ENCODE measurements around the gene TMEM238L.

DNA sequence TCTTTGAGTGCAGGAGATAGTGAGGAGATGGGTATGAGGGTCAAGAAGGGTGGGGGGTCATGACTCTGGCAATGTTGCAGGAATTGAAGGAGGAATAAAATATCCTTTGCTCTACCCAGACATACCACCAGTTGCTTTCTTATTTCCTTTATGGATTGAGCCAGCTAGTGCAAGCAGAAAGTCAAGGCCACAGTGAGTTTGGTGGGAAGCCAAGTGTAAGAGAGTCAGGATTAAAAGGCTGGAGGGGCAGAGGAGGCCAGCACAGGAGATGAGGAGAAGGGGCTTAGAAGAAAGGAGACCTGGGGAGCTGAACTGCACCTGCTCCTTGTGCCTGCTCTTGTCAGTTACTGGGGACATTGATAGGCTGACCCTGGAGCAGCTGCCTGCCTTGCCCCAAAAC lies 17.9 kb upstream of the TMEM238L start:
- TF ChIP-seq GATA2 (IDR thresholded peaks at IDR 0.05; ENCODE audit: low read depth, low read length) (no peak), GATA3 (IDR thresholded peaks at IDR 0.05; ENCODE audit: low read depth, low read length) (no peak)
